ENCODE data around the gene SCP2.

The SCP2 gene

DNA sequence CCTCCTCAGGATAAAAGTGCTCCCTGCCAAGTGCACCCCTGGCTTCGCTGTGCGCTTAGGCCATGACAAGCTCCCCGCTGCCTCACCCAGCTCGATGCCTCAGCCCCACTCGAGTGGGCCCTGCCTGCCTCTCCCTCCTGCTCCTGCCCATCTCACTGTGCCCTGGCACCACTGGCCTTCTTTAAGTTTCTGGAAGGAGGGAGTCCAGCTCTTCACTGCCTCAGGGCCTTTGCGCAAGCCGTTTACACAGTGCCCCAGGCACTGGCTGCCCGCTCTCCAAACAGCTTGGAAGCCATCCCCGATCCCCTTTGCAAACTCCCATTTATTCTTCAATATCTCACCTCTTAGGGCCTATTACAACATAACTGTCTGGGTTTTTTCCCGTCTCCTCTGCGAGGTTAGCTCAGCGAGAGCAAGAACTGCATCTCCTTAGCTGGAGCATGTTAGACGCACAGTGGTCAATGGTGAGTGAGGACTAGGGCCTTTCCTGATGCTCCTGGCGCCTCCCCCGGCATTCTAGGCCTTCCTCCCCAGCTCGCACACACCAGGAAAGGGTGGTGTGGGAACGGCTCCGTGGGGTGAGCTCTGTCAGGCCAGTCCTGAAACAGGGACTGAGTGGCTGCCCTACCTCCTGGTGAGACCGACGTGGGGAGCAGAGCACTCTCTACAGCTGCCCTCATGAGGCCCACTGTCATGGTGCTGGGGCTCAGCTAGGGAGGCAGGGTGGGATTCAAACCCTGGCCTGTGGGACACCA, 166.9 kb downstream of the SCP2 start:
- Histone ChIP-seq H3K27ac (ENCODE audit: low read length) (no peak overlapping the region), H3K4me1 (ENCODE audit: control insufficient read depth in 1 of 2, insufficient read depth in 2 of 2, low read length in 2 of 2) (no peaks in the 10 kb centered on the region), H3K9me3 (ENCODE audit: control insufficient read depth in 1 of 2, low read length in 2 of 2) (no peaks in the 10 kb centered on the region), H3K27me3 (ENCODE audit: low read depth, low read length) (no peaks in the 10 kb centered on the region), H3K4me3 (ENCODE audit: low read depth in 1 of 2, low read length in 2 of 2) (no peak overlapping the region), H3K36me3 (ENCODE audit: control insufficient read depth in 1 of 2, insufficient read depth in 2 of 2, low read length in 2 of 2) (no peaks in the 10 kb centered on the region)

DNA sequence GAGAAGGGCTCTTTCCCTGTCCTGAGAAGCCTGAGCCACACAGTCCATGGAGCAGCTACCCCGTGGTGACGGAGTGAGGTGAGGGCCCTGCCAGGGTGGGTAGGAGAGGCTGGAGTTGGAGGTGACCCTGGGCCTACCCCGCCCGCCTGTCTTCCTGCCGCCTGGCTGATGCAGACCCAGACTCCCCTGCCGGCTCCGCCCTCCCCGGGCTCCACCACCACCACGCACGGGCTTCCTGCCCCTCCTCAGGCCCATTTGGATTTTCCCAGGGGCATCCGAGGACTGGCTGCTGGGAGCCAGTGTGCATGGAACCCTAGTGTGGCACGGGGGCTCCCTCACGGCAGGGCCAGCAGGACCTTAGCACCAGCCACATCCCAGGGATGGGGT, 167.4 kb downstream of the SCP2 start:
- Histone ChIP-seq H3K27ac (ENCODE audit: low read length) (no peak overlapping the region), H3K27me3 (ENCODE audit: low read depth, low read length) (no peaks in the 10 kb centered on the region), H3K4me3 (ENCODE audit: low read depth in 1 of 2, low read length in 2 of 2) (no peak overlapping the region)

More for the DNA sequence above, 167.4 kb downstream of the SCP2 start:
- H3K36me3 ChIP-seq (ENCODE audit: control insufficient read depth in 1 of 2, insufficient read depth in 2 of 2, low read length in 2 of 2), result no peaks in the 10 kb centered on the region
- no peaks in the 10 kb centered on the region for H3K9me3 ChIP-seq (ENCODE audit: control insufficient read depth in 1 of 2, low read length in 2 of 2)
- H3K4me1 ChIP-seq (ENCODE audit: control insufficient read depth in 1 of 2, insufficient read depth in 2 of 2, low read length in 2 of 2), result no peaks in the 10 kb centered on the region

Measured in muscle layer of duodenum (tissue), 2 donors.